Peyer's patch (tissue), 4 donors: ENCODE measurements around the gene FREM1. TPM values are rescaled to one million over a fixed set of nuclear protein-coding genes. Genes with fewer than 3 reads are reported as not detected.

ENCODE experiments used
- DNase-seq, 3 donors: peaks; one replicate each; pipeline ENCODE4 v3.0.0-alpha.2; 2017 to 2019
- H3K27ac ChIP-seq, 4 donors: fragments of 200-600 bp; sonication (generic); one replicate each; pipeline ENCODE4 v1.5.1; 2016 to 2019
- H3K27me3 ChIP-seq, 2 donors: fragments of 200-600 bp; sonication (generic); one replicate each; pipeline ENCODE4 v1.5.1; 2019
- H3K36me3 ChIP-seq, 3 donors: fragments of 200-600 bp; sonication (generic); one replicate each; pipeline ENCODE4 v1.5.1; 2016 to 2019
- H3K4me1 ChIP-seq, 4 donors: fragments of 200-600 bp; sonication (generic); one replicate each; pipeline ENCODE4 v1.5.1; 2016 to 2019
- H3K4me3 ChIP-seq, 4 donors: fragments of 200-600 bp; sonication (generic); 1 replicate in 3 of 4; 2 replicates in 1 of 4; pipeline ENCODE4 v1.5.1; 2016 to 2019; ENCODE audit warnings: mild to moderate bottlenecking in 1 of 4
- H3K9me3 ChIP-seq, 4 donors: fragments of 200-600 bp; sonication (generic); one replicate each; pipeline ENCODE4 v1.5.1; 2016 to 2019; ENCODE audit warnings: mild to moderate bottlenecking in 1 of 4
- POLR2A ChIP-seq, 2 donors: fragments of 450-650 bp; IDR thresholded peaks; one replicate each; pipeline ENCODE4 v1.5.1; 2017; ENCODE audit warnings: antibody characterized with exemption in 2 of 2, mild to moderate bottlenecking in 2 of 2, moderate library complexity in 2 of 2
- total RNA-seq, 4 donors: library from RNA; depleted of rRNA; stranded (reverse); fragments of >200 nt; gene quantifications; one replicate each; pipeline ENCODE4 v1.1.0, GENCODE V29; 2016
- TF ChIP-seq, protein P1 (sequence below), 6 experiments: fragments of 450-650 bp in 4 of 6; fragments of 200-600 bp in 2 of 6; sonication (generic) in 1 of 6; IDR thresholded peaks; one replicate each; pipeline ENCODE4 v1.5.1; 2017 to 2019; ENCODE audit warnings: antibody characterized with exemption in 6 of 6, mild to moderate bottlenecking in 3 of 6, moderate library complexity in 1 of 6

The FREM1 gene
- total RNA-seq, 4 donors from 2014 or later, result 31.4 to 108 (median 54.0) TPM

DNA sequence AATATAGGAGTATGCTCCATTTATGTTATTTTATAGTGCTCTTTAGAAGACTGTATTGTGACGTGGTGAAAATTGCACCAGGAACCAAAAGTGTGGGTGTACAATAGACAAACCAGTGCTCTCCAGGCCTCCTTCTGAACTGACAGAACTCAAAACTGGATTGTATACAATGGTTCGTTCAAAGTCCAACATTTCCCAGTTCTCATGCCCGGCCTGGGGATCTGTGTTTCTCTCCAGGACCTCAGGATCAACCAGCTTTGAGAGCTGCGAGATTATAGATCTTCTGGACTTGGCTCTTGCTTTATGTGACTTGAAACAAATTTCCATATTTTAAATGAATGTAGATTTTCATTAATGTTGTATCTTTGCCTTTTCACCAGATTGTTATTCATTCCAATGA is 126.9 kb downstream of the FREM1 start:
- Histone ChIP-seq H3K27ac (no peak overlapping the region), H3K4me1 (no peaks in the 10 kb centered on the region), H3K27me3 (no peaks in the 10 kb centered on the region), H3K36me3 (peaks cover 0 to 17% (median 0%) of the 10 kb centered on the region in 3 donors), H3K4me3 (no peak overlapping the region), H3K9me3 (no peaks in the 10 kb centered on the region)
- no peak for TF ChIP-seq POLR2A (IDR thresholded peaks at IDR 0.05)
- TF ChIP-seq, protein P1, sequence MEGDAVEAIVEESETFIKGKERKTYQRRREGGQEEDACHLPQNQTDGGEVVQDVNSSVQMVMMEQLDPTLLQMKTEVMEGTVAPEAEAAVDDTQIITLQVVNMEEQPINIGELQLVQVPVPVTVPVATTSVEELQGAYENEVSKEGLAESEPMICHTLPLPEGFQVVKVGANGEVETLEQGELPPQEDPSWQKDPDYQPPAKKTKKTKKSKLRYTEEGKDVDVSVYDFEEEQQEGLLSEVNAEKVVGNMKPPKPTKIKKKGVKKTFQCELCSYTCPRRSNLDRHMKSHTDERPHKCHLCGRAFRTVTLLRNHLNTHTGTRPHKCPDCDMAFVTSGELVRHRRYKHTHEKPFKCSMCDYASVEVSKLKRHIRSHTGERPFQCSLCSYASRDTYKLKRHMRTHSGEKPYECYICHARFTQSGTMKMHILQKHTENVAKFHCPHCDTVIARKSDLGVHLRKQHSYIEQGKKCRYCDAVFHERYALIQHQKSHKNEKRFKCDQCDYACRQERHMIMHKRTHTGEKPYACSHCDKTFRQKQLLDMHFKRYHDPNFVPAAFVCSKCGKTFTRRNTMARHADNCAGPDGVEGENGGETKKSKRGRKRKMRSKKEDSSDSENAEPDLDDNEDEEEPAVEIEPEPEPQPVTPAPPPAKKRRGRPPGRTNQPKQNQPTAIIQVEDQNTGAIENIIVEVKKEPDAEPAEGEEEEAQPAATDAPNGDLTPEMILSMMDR (IDR thresholded peaks at IDR 0.05), result no peak
- DNase-seq, result no peak

DNA sequence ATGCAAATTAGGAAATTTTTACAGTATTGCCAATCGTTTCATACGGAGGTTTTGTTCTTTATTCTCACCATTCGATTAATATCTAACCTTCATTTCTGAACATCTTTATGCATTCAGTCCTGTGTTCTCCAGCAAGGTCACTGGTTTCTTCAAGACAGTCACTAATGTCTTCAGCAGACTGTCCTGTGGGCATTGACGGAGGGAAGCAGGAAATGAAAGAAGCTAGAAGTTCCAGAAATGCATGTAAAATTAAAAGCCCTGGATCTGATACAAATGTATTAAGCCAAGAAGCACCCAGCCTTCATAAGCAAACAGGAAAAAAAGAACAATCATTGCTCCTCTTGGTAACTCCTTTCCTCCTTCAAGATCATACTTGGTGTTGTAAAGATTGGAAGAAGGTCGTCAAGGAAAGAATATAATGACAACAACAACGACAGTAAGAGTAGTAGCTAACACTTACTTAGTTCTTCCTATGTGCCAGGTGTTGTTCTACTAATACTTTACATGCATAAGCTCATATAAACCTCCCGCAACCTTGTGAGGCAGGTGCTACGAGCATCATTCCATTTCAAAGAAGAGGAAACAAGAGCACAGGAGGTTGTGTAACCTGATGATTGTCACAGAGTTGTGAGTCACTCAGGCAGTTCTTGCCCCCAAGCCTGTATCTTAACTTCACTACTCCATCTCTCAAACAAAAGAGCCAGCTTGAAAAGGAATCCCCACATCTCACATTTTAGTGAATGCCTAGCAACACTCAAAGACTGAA is 127.8 kb downstream of the FREM1 start:
- Histone ChIP-seq H3K4me3 (no peak overlapping the region), H3K9me3 (no peaks in the 10 kb centered on the region), H3K36me3 (peaks cover 0 to 17% (median 0%) of the 10 kb centered on the region in 3 donors), H3K27me3 (no peaks in the 10 kb centered on the region), H3K4me1 (no peaks in the 10 kb centered on the region), H3K27ac (no peak overlapping the region)
- TF ChIP-seq POLR2A (IDR thresholded peaks at IDR 0.05), result no peak
- TF ChIP-seq, protein P1 (IDR thresholded peaks at IDR 0.05), result no peak
- no peak for DNase-seq

DNA sequence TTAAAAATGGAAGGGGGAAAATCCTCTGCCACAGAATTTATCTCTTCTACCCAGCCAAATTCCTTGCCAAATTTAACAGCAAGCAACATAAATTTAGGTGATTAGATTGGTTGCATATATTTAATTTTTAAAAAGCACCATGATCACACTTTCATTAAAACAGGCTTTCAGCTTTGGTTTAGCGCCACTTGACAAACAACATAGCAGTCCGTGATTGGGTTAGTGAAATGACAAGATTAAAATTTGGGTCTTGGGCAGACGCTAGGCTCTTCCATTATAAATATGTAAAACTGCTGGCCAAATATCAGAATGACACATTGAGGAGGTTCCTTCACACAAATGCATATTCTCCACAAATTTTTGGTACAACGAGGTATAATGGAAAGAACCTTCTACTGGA is 129.5 kb downstream of the FREM1 start:
- no peak for DNase-seq
- H3K9me3 ChIP-seq, result no peaks in the 10 kb centered on the region
- H3K4me3 ChIP-seq, result no peak overlapping the region
- no peaks in the 10 kb centered on the region for H3K27me3 ChIP-seq
- H3K4me1 ChIP-seq, result no peaks in the 10 kb centered on the region
- H3K36me3 ChIP-seq, result peaks cover 0 to 8% (median 0%) of the 10 kb centered on the region in 3 donors
- no peak overlapping the region for H3K27ac ChIP-seq
- TF ChIP-seq POLR2A (IDR thresholded peaks at IDR 0.05), result no peak
- TF ChIP-seq, protein P1 (IDR thresholded peaks at IDR 0.05), result no peak

DNA sequence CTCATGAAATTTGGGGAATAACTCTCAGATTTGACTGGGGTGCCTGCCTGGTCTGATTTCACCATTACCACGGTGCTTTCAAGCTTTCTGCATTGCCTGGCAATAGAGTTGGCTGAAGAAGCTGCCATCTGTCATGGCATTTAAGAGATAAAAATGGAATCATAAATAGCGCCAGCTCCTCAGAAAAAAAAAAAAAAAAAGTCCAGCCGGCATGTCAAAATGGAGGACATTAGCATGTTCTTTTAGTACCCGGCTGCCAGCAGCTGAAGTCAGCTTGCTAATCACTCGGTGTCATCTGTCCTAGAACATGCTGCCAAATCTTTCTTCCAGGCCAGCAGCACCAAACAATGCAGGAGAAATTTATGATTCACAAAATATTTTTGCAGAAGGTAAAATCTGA is 130.0 kb downstream of the FREM1 start:
- Histone ChIP-seq H3K27me3 (no peaks in the 10 kb centered on the region), H3K4me3 (no peak overlapping the region), H3K4me1 (no peaks in the 10 kb centered on the region), H3K36me3 (peaks cover 0 to 6% (median 0%) of the 10 kb centered on the region in 3 donors), H3K9me3 (no peaks in the 10 kb centered on the region), H3K27ac (no peak overlapping the region)
- TF ChIP-seq POLR2A (IDR thresholded peaks at IDR 0.05), result no peak
- TF ChIP-seq, protein P1 (IDR thresholded peaks at IDR 0.05), result no peak
- DNase-seq, result no peak

DNA sequence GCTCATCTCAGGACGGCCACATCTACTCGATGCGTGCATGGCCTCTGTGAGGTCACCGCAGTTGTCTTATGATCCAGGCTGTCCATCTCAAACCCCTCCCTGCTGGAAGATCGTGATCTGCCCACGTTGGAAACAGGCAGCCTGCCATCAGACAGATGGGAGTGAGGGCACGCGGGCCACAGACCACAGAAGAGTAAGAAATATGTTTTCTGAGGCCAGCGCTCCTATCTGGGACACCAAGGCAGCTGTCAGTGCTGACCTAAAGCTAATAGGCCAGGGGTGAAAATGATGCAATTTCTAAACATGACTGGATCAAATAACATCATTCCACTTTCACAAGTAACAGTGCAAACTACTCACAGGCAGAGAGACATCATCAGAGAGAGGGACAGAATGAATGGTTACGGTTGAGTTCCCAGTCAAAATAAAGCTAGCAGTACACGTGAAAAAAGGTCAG is 130.6 kb downstream of the FREM1 start:
- Histone ChIP-seq H3K4me3 (no peak overlapping the region), H3K36me3 (no peaks in the 10 kb centered on the region), H3K4me1 (no peaks in the 10 kb centered on the region), H3K27me3 (no peaks in the 10 kb centered on the region), H3K27ac (no peak overlapping the region), H3K9me3 (no peaks in the 10 kb centered on the region)
- no peak for TF ChIP-seq POLR2A (IDR thresholded peaks at IDR 0.05)
- TF ChIP-seq, protein P1 (IDR thresholded peaks at IDR 0.05), result no peak
- DNase-seq, result no peak
